Liver (tissue), 9 donors: ENCODE data around the gene OSBP2. TPM values are rescaled to one million over a fixed set of nuclear protein-coding genes. Genes with fewer than 3 reads are reported as not detected.

Experiments
- DNase-seq: peaks from one replicate; pipeline ENCODE4 v3.0.0-alpha.2; 2017; ENCODE audit warnings: low spot score
- H3K27ac ChIP-seq, 2 donors: one replicate each; pipeline ENCODE4 v1.7.0; 2013; ENCODE audit warnings: inconsistent platforms in 2 of 2, low read length in 2 of 2, control low read depth in 1 of 2, low read depth in 1 of 2, mild to moderate bottlenecking in 1 of 2
- H3K27me3 ChIP-seq, 4 donors: one replicate each; pipeline versions ENCODE4 v1.6.1 to v1.7.0; 2013; ENCODE audit warnings: low read length in 3 of 4, inconsistent platforms in 1 of 4, mild to moderate bottlenecking in 1 of 4, moderate library complexity in 1 of 4; ENCODE audit not compliant: control insufficient read depth in 4 of 4, insufficient read depth in 4 of 4
- H3K36me3 ChIP-seq, 4 donors: one replicate each; pipeline versions ENCODE4 v1.6.1 to v1.7.0; 2013; ENCODE audit warnings: low read length in 3 of 4, mild to moderate bottlenecking in 3 of 4, low read depth in 1 of 4, moderate library complexity in 1 of 4; ENCODE audit not compliant: control insufficient read depth in 4 of 4, insufficient read depth in 3 of 4
- H3K4me1 ChIP-seq, 4 donors: one replicate each; pipeline versions ENCODE4 v1.6.1 to v1.7.0; 2013; ENCODE audit warnings: low read length in 3 of 4, mild to moderate bottlenecking in 3 of 4, moderate library complexity in 1 of 4; ENCODE audit not compliant: control insufficient read depth in 4 of 4, insufficient read depth in 4 of 4
- H3K4me3 ChIP-seq, 3 donors: one replicate each; pipeline versions ENCODE4 v1.6.1 to v1.7.0; 2013; ENCODE audit warnings: low read length in 3 of 3, control low read depth in 1 of 3, low read depth in 1 of 3, mild to moderate bottlenecking in 1 of 3
- H3K9ac ChIP-seq, 2 donors: one replicate each; pipeline ENCODE4 v1.7.0; 2013; ENCODE audit warnings: low read length in 2 of 2, mild to moderate bottlenecking in 2 of 2, moderate library complexity in 2 of 2, control low read depth in 1 of 2, low read depth in 1 of 2
- H3K9me3 ChIP-seq, 4 donors: one replicate each; pipeline versions ENCODE4 v1.6.1 to v1.7.0; 2013; ENCODE audit warnings: low read length in 3 of 4; ENCODE audit not compliant: control insufficient read depth in 4 of 4
- ATF3 ChIP-seq: IDR thresholded peaks from 2 replicates; pipeline ENCODE4 v1.6.1; 2016; ENCODE audit warnings: antibody characterized with exemption
- CTCF ChIP-seq: fragments of 150-350 bp; IDR thresholded peaks from 2 replicates; pipeline ENCODE4 v1.5.1; 2017; ENCODE audit warnings: improper control_type of control experiment, low read depth, low read length; ENCODE audit not compliant: missing input control
- EGR1 ChIP-seq, 2 donors: IDR thresholded peaks; 2 replicates each; pipeline ENCODE4 v1.6.1; 2016 to 2018; ENCODE audit warnings: antibody characterized with exemption in 2 of 2, low read depth in 2 of 2
- FOXA1 ChIP-seq: IDR thresholded peaks from 2 replicates; pipeline ENCODE4 v1.6.1; 2016; ENCODE audit warnings: antibody characterized with exemption
- FOXA2 ChIP-seq: IDR thresholded peaks from 2 replicates; pipeline ENCODE4 v1.6.1; 2016; ENCODE audit warnings: antibody characterized with exemption
- HNF4A ChIP-seq, 2 donors: conservative IDR thresholded peaks; 2 replicates each; pipeline ENCODE4 v1.6.1; 2016; ENCODE audit warnings: antibody characterized with exemption in 2 of 2, mild to moderate bottlenecking in 2 of 2
- HNF4G ChIP-seq: IDR thresholded peaks from 2 replicates; pipeline ENCODE4 v1.6.1; 2016; ENCODE audit warnings: antibody characterized with exemption
- JUND ChIP-seq, 2 donors: IDR thresholded peaks; 2 replicates each; pipeline ENCODE4 v1.6.1; 2016; ENCODE audit warnings: antibody characterized with exemption in 2 of 2
- NR2F2 ChIP-seq: IDR thresholded peaks from 2 replicates; pipeline ENCODE4 v1.6.1; 2016; ENCODE audit warnings: antibody characterized with exemption
- RAD21 ChIP-seq, 2 donors: IDR thresholded peaks; 2 replicates each; pipeline ENCODE4 v1.6.1; 2016; ENCODE audit warnings: antibody characterized with exemption in 2 of 2, mild to moderate bottlenecking in 2 of 2
- REST ChIP-seq: IDR thresholded peaks from 2 replicates; pipeline ENCODE4 v1.6.1; 2016; ENCODE audit warnings: antibody characterized with exemption, mild to moderate bottlenecking
- RXRA ChIP-seq, 2 donors: IDR thresholded peaks; 2 replicates each; pipeline ENCODE4 v1.6.1; 2017 to 2018; ENCODE audit warnings: antibody characterized with exemption in 2 of 2, mild to moderate bottlenecking in 1 of 2
- SP1 ChIP-seq: IDR thresholded peaks from 2 replicates; pipeline ENCODE4 v1.6.1; 2018; ENCODE audit warnings: antibody characterized with exemption, mild to moderate bottlenecking
- TAF1 ChIP-seq: conservative IDR thresholded peaks from 2 replicates; pipeline ENCODE4 v1.6.1; 2016; ENCODE audit warnings: antibody characterized with exemption, mild to moderate bottlenecking
- YY1 ChIP-seq: IDR thresholded peaks from 2 replicates; pipeline ENCODE4 v1.6.1; 2016; ENCODE audit warnings: antibody characterized with exemption, mild to moderate bottlenecking
- ZBTB33 ChIP-seq: IDR thresholded peaks from 2 replicates; pipeline ENCODE4 v1.6.1; 2016; ENCODE audit warnings: antibody characterized with exemption
- WGBS: extraction: QIAGEN DNeasy Blood & Tissue Kit; methylation state at CpG from one replicate; pipeline ENCODE4 v1.1.7; 2013; 5-methylcytosine and 5-hydroxymethylcytosine counted together
- polyA plus RNA-seq, 2 donors: library from polyadenylated mRNA; stranded (reverse) in 1 of 2; unstranded in 1 of 2; fragments of 200-250 nt in 1 of 2; fragments of >200 nt in 1 of 2; fragmentation: Nextera tagmentation in 1 of 2; extraction: Ambion mirVana in 1 of 2; gene quantifications; one replicate each; pipeline versions ENCODE4 v1.2.1 to v1.2.3, GENCODE V29; 2013 to 2015
- total RNA-seq, 2 donors: library from RNA; depleted of rRNA; stranded (reverse); fragments of >200 nt; gene quantifications; one replicate each; pipeline ENCODE4 v1.2.3, GENCODE V29; 2014
- donor health status: healthy.
- donor health status: healthy.
- donor health status: healthy.
- donor health status: healthy.
- donor health status: healthy.

Gene OSBP2
- total and polyA plus RNA-seq, 4 donors = 0.43 to 192 (median 0.86) TPM

GRCh38 chr22:30647536-30647935 lies 47.1 kb upstream of the OSBP2 start (continued):
- no peak for TF ChIP-seq REST
- TF ChIP-seq RAD21 (IDR thresholded peaks at IDR 0.05) = no peak
- TF ChIP-seq NR2F2 = no peak
- TF ChIP-seq RXRA (IDR thresholded peaks at IDR 0.05) = no peak

- 94% methylated on average over 3 of the region's 3 CpGs for WGBS
- Histone ChIP-seq H3K36me3 (no peaks in the 10 kb centered on the region), H3K9ac (no peak overlapping the region), H3K27me3 (no peaks in the 10 kb centered on the region), H3K27ac (no peak overlapping the region), H3K9me3 (no peaks in the 10 kb centered on the region), H3K4me3 (no peak overlapping the region), H3K4me1 (no peaks in the 10 kb centered on the region)
- no peak for DNase-seq
- TF ChIP-seq JUND (IDR thresholded peaks at IDR 0.05) (no peak), ZBTB33 (no peak), HNF4A (conservative IDR thresholded peaks at IDR 0.05) (no peak), RXRA (IDR thresholded peaks at IDR 0.05) (no peak), TAF1 (no peak), SP1 (no peak), NR2F2 (no peak), CTCF (no peak), EGR1 (IDR thresholded peaks at IDR 0.05; ENCODE audit: low read depth in 2 of 2) (no peak), ATF3 (no peak), REST (no peak), HNF4G (no peak), FOXA1 (no peak), FOXA2 (no peak), YY1 (no peak)
Observed at GRCh38 chr22:30648825-30649224, 45.8 kb upstream of the OSBP2 start.
